Upper lobe of right lung (tissue), 1 donor: ENCODE data around the gene FGA. TPM values are rescaled to one million over a fixed set of nuclear protein-coding genes. Genes with fewer than 3 reads are reported as not detected.

Source experiments
- ATAC-seq: fragments of 200-7000 bp; cut with Tn5 transposase; one replicate; pipeline ENCODE4 v1.9.1; 2020; ENCODE audit warnings: mild to moderate bottlenecking, moderate library complexity
- DNase-seq: peaks from one replicate; pipeline ENCODE4 v3.0.0-alpha.2; 2020
- H3K27ac ChIP-seq: fragments of 200-600 bp; one replicate; pipeline ENCODE4 v1.8.0; 2022
- H3K27me3 ChIP-seq: fragments of 200-600 bp; one replicate; pipeline ENCODE4 v1.8.0; 2022; ENCODE audit warnings: mild to moderate bottlenecking
- H3K36me3 ChIP-seq: fragments of 200-600 bp; one replicate; pipeline ENCODE4 v1.8.0; 2022
- H3K4me1 ChIP-seq: fragments of 200-600 bp; one replicate; pipeline ENCODE4 v1.8.0; 2022
- H3K4me3 ChIP-seq: fragments of 200-600 bp; one replicate; pipeline ENCODE4 v1.8.0; 2022; ENCODE audit warnings: mild to moderate bottlenecking
- H3K9me3 ChIP-seq: fragments of 200-600 bp; one replicate; pipeline ENCODE4 v1.8.0; 2022
- intact Hi-C: fragments of 100-400 bp; cut with DNase I; formaldehyde crosslinking; loops from one replicate; pipeline ENCODE4 v1.11.0; 2022
- total RNA-seq: library from RNA; stranded (reverse); fragmentation: NEBNext Ultra II Directional; extraction: Animal tissue kit (Norgen Biotek cat#: 25700); gene quantifications from one replicate; pipeline ENCODE4 v1.2.1, GENCODE V29; 2021
- TF ChIP-seq, protein P1 (sequence below): fragments of 200-600 bp; IDR thresholded peaks from one replicate; pipeline ENCODE4 v1.8.0; 2022; ENCODE audit warnings: antibody characterized with exemption
- donor health status: DM: no; HTN: yes; CAD: no; lungs with severe emphysema.

Gene FGA
- total RNA-seq, 1 donor from 2014 or later = 39.5 TPM

DNA sequence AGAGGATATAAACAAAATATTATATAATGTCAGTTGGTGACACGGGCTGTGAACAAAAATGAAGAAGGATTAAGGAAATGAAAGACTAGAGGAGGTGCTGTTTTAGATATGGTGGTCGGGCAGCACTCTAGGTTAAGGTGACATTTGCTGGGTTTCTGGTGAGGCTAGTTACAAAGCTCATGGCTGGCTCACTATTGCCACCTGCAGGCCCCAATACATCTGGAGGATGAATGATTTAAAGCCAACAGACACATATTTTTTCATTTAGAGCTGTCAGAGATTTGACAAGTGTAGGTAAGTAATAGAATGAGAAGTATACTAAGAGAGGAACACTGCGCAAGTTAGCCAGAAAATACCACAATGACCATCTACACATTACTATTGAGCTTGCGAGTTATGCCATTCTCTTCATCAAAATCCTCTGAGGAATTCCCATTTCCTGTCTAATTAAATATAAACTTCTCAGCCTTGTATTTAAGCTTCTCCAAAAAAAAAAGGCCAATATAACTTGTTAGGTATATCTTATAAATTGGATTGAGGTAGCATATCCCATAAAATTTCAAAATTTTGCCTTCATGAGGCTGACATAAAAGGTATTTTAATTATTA is 28.3 kb upstream of the FGA start:
- no peaks in the 10 kb centered on the region for H3K27me3 ChIP-seq
- H3K36me3 ChIP-seq = no peaks in the 10 kb centered on the region
- no peak overlapping the region for H3K27ac ChIP-seq
- intact Hi-C loops = no loop called here
- H3K9me3 ChIP-seq = no peaks in the 10 kb centered on the region
- H3K4me1 ChIP-seq = no peaks in the 10 kb centered on the region
- peak; percentile 66 for DNase-seq
- H3K4me3 ChIP-seq = no peak overlapping the region
- TF ChIP-seq, protein P1, sequence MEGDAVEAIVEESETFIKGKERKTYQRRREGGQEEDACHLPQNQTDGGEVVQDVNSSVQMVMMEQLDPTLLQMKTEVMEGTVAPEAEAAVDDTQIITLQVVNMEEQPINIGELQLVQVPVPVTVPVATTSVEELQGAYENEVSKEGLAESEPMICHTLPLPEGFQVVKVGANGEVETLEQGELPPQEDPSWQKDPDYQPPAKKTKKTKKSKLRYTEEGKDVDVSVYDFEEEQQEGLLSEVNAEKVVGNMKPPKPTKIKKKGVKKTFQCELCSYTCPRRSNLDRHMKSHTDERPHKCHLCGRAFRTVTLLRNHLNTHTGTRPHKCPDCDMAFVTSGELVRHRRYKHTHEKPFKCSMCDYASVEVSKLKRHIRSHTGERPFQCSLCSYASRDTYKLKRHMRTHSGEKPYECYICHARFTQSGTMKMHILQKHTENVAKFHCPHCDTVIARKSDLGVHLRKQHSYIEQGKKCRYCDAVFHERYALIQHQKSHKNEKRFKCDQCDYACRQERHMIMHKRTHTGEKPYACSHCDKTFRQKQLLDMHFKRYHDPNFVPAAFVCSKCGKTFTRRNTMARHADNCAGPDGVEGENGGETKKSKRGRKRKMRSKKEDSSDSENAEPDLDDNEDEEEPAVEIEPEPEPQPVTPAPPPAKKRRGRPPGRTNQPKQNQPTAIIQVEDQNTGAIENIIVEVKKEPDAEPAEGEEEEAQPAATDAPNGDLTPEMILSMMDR = peak; percentile 57
- peak; percentile 84 for ATAC-seq

DNA sequence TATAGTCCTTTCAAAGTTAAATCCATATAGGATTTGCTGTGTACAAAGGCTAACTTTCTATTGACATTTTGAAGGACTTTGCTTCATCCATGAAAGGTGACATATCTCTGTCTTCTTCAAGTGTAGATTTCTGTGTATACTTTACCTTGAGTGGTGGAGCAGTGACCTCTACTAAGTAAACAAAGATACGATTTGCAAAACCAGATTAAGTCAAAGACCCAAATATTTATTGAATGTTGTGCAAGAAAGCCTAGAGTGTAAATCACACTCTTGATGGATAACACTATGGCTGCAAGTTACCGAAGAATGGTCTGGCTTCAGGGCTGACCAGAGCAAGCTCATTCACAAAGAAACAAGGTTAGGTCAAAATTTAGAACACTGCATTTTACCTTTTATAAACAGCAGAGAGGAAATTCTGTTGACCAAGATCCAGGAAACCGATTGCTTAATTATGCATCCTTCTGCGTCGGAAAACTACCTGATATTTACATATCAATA is 27.3 kb upstream of the FGA start:
- TF ChIP-seq, protein P1 = no peak
- no peak for ATAC-seq
- H3K4me1 ChIP-seq = no peaks in the 10 kb centered on the region
- H3K36me3 ChIP-seq = no peaks in the 10 kb centered on the region
- intact Hi-C loops = no loop called here
- no peak overlapping the region for H3K4me3 ChIP-seq
- H3K27ac ChIP-seq = no peak overlapping the region
- no peaks in the 10 kb centered on the region for H3K9me3 ChIP-seq
- DNase-seq = no peak
- no peaks in the 10 kb centered on the region for H3K27me3 ChIP-seq

DNA sequence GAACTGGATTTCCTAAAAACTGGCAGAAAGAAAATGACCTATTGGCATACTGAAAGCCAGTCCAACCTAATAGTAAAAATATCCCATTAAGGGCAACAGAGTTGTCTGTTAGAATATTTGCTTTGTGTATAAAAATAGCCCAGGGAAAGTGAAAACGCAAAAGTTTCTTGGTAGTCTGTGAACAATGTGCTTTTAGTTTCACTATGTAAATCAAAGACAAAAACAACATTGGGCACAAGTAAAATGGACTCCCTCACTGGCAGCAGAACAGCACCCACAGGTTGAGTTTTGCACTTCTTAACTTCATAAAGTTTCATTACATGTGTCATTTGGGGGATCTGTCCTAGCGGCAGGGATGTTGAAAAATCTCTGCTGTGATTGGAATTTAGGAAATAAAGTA is 26.2 kb upstream of the FGA start:
- Histone ChIP-seq H3K9me3 (no peaks in the 10 kb centered on the region), H3K27ac (no peak overlapping the region), H3K36me3 (no peaks in the 10 kb centered on the region), H3K4me1 (no peaks in the 10 kb centered on the region), H3K27me3 (no peaks in the 10 kb centered on the region), H3K4me3 (no peak overlapping the region)
- TF ChIP-seq, protein P1 = no peak
- ATAC-seq (no peak), DNase-seq (no peak)
- intact Hi-C loops = no loop called here

DNA sequence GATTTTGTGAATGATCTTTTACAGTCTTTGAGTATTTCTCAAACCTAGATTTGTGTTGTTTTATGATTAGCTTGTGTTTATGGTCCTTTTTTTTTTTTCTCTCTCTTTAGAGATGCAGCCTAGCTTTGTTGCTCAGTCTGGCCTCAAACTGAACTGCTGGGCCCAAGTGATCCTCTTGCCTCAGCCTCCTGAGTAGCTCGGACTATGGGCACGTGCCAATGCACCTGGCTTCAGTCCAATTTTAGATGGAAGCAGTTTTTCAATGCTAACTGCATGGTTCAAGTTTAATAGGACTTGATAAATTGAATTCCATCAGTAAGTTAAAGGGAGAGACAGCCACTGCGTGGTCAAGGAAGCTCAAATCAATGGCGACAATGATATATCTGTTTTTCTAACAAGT is 25.7 kb upstream of the FGA start:
- TF ChIP-seq, protein P1 = no peak
- H3K27ac ChIP-seq = no peak overlapping the region
- no peak for ATAC-seq
- intact Hi-C loops = no loop called here
- DNase-seq = no peak
- H3K27me3 ChIP-seq = no peaks in the 10 kb centered on the region
- H3K4me3 ChIP-seq = no peak overlapping the region
- no peaks in the 10 kb centered on the region for H3K36me3 ChIP-seq
- H3K9me3 ChIP-seq = no peaks in the 10 kb centered on the region
- H3K4me1 ChIP-seq = no peaks in the 10 kb centered on the region

DNA sequence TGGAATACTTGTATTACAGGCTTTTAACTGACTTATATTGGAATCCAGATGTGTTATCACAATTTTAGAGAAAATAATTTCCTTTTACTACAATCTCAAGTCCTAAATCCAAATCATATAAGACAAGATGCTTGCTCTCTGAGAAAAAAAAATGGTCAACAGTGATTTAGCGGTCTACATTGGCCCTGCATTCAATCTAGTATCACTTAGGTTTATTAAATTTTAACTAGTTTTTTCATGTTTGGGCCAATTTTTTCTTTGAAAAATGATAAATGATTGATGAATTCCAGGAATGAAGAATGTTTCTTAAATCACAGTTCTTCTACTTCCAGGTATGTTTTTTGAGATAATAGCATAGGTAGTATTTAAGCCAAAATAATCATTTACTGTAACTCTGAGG is 24.7 kb upstream of the FGA start:
- no peaks in the 10 kb centered on the region for H3K27me3 ChIP-seq
- TF ChIP-seq, protein P1 = no peak
- ATAC-seq = no peak

DNA sequence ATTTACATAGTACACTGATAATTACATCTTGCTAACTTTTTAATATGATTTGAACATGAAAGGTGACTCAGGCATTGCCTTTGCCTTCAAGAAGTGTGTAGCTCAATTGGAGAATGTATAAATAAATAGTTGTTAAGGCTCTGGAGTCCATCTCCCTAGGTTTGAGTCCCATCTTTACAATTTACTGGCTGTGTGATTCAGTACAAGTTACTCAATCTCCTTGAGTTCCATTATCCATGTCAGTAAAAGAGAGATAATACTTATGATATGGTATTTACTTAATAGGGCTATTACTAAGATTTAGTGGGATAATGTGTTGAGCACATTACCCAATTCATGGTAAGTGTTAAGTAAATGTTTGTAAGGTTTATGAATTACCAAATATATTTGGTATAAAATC is 23.8 kb upstream of the FGA start:
- no peak for ATAC-seq
- intact Hi-C loops = no loop called here

More for the DNA sequence above, 24.7 kb upstream of the FGA start:
- intact Hi-C loops = no loop called here
- Histone ChIP-seq H3K36me3 (no peaks in the 10 kb centered on the region), H3K4me3 (no peak overlapping the region), H3K27ac (no peak overlapping the region), H3K9me3 (no peaks in the 10 kb centered on the region), H3K4me1 (no peaks in the 10 kb centered on the region)
- no peak for DNase-seq

More for the DNA sequence above, 23.8 kb upstream of the FGA start:
- H3K27ac ChIP-seq = no peak overlapping the region
- no peaks in the 10 kb centered on the region for H3K4me1 ChIP-seq
- TF ChIP-seq, protein P1 = no peak
- no peak overlapping the region for H3K4me3 ChIP-seq
- H3K27me3 ChIP-seq = no peaks in the 10 kb centered on the region
- H3K36me3 ChIP-seq = no peaks in the 10 kb centered on the region
- no peak for DNase-seq
- H3K9me3 ChIP-seq = no peaks in the 10 kb centered on the region
